Measurements from ENCODE around the gene SARS1.

DNA sequence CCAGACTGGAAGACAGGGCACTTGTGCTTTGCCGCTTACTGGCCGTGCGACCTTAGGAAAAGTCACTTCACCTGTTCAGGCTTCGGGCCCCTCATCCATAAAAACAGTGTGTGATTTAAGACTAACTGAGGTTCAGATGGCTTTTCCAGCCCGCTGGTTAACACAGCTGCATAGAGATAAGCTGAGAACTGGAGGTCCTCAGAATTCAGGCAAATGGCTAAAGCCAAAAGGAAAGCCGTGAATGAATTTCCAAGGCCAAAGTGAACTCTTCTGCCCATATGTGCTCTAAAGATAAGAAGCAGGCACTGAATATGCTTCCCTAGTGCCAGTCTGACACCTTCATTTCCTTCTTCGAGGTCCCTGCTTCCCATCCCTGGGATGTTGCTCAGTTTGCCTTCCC is 23.5 kb upstream of the SARS1 start:
- TF ChIP-seq, protein P1, sequence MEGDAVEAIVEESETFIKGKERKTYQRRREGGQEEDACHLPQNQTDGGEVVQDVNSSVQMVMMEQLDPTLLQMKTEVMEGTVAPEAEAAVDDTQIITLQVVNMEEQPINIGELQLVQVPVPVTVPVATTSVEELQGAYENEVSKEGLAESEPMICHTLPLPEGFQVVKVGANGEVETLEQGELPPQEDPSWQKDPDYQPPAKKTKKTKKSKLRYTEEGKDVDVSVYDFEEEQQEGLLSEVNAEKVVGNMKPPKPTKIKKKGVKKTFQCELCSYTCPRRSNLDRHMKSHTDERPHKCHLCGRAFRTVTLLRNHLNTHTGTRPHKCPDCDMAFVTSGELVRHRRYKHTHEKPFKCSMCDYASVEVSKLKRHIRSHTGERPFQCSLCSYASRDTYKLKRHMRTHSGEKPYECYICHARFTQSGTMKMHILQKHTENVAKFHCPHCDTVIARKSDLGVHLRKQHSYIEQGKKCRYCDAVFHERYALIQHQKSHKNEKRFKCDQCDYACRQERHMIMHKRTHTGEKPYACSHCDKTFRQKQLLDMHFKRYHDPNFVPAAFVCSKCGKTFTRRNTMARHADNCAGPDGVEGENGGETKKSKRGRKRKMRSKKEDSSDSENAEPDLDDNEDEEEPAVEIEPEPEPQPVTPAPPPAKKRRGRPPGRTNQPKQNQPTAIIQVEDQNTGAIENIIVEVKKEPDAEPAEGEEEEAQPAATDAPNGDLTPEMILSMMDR (IDR thresholded peaks at IDR 0.05): no peak
- no peak for TF ChIP-seq EZH2 (IDR thresholded peaks at IDR 0.05; ENCODE audit: borderline replicate concordance, insufficient read depth, low read depth, low read length, poor library complexity, severe bottlenecking)

All from B cell (primary cell).